MCF 10A (cell line): ENCODE measurements around the gene HVCN1. TPM values are rescaled to one million over a fixed set of nuclear protein-coding genes. Genes with fewer than 3 reads are reported as not detected.

Source experiments
- BruUV-seq: library from RNA; stranded (reverse); fragments of 400-500 nt; replicated peaks from 2 replicates; lab custom pipeline; 2021; lab: Mats Ljungman, UMichigan
- CTCF ChIA-PET: fragments of 300-600 bp; sonication (Branson Sonifier 250); formaldehyde crosslinking; extraction: SDS; loops from one replicate; lab custom pipeline; 2021; ENCODE audit warnings: antibody characterized with exemption, inconsistent platforms; lab: Yijun Ruan, JAX
- POLR2A ChIA-PET: fragments of 300-600, 350-650 bp; sonication (Branson Sonifier 250); formaldehyde crosslinking; extraction: SDS; loops from one replicate; lab custom pipeline; 2020; ENCODE audit warnings: antibody characterized with exemption, inconsistent platforms; lab: Yijun Ruan, JAX
- DNase-seq: peaks from one replicate; pipeline ENCODE4 v3.0.0-alpha.2; 2018; ENCODE audit not compliant: unreplicated experiment
- H3K27ac Mint-ChIP-seq: one replicate; pipeline ENCODE4 v1.8.0; 2022; ENCODE audit warnings: mild to moderate bottlenecking, low read depth, mixed read lengths; ENCODE audit not compliant: unreplicated experiment
- H3K27me3 Mint-ChIP-seq: one replicate; pipeline ENCODE4 v1.8.0; 2022; ENCODE audit warnings: mixed read lengths; ENCODE audit not compliant: insufficient read depth, unreplicated experiment
- H3K36me3 Mint-ChIP-seq: one replicate; pipeline ENCODE4 v1.8.0; 2022; ENCODE audit warnings: mild to moderate bottlenecking, moderate library complexity, mixed read lengths; ENCODE audit not compliant: insufficient read depth, unreplicated experiment
- H3K4me1 Mint-ChIP-seq: one replicate; pipeline ENCODE4 v1.8.0; 2022; ENCODE audit warnings: mixed read lengths; ENCODE audit not compliant: insufficient read depth, unreplicated experiment
- H3K4me3 Mint-ChIP-seq: one replicate; pipeline ENCODE4 v1.8.0; 2022; ENCODE audit warnings: mild to moderate bottlenecking, moderate library complexity, mixed read lengths; ENCODE audit not compliant: unreplicated experiment
- H3K9me3 Mint-ChIP-seq: one replicate; pipeline ENCODE4 v1.8.0; 2022; ENCODE audit warnings: mixed read lengths; ENCODE audit not compliant: unreplicated experiment
- CTCF ChIP-seq: fragments of 200-600 bp; IDR thresholded peaks from one replicate; pipeline ENCODE4 v1.8.0; 2022; ENCODE audit warnings: antibody characterized with exemption, mild to moderate bottlenecking; ENCODE audit not compliant: unreplicated experiment
- intact Hi-C: fragments of 100-400 bp; cut with micrococcal nuclease; formaldehyde crosslinking; loops from 2 replicates; pipeline ENCODE4 v1.14.1; 2022
- total RNA-seq: library from RNA; stranded (reverse); gene quantifications from 2 replicates; pipeline ENCODE4 v1.2.3, GENCODE V29; 2022

The HVCN1 gene
- total RNA-seq, 1 experiment from 2014 or later, result not detected

GRCh38 chr12:110616471-110617115, 72.3 kb downstream of the HVCN1 start:
- Mint-ChIP-seq H3K4me1 (no peaks in the 10 kb centered on the region), H3K4me3 (no peak overlapping the region), H3K9me3 (no peaks in the 10 kb centered on the region), H3K36me3 (peaks cover 22% of the 10 kb centered on the region), H3K27ac (no peak overlapping the region), H3K27me3 (no peaks in the 10 kb centered on the region)
- ChIA-PET POLR2A (no interaction called here), CTCF (interaction anchor here (0.6 to 1.2 kb wide), 4 partner anchors 15 to 141 kb away, joined by 3 to 7 read pairs (median 4); no protein-coding TSS in a partner anchor)
- TF ChIP-seq CTCF, result no peak
- BruUV-seq, result no TSS peak
- DNase-seq, result no peak
- intact Hi-C loops, result no loop called here

- Mint-ChIP-seq H3K4me3 (peak overlapping the region; percentile 78), H3K27ac (no peak overlapping the region), H3K36me3 (peaks cover 22% of the 10 kb centered on the region), H3K4me1 (no peaks in the 10 kb centered on the region), H3K27me3 (no peaks in the 10 kb centered on the region), H3K9me3 (no peaks in the 10 kb centered on the region)
- DNase-seq, result no peak
- no peak for TF ChIP-seq CTCF
- ChIA-PET CTCF (interaction anchor here (0.6 to 1.3 kb wide), 3 partner anchors 12 to 64 kb away, joined by 3 to 7 read pairs (median 4); no protein-coding TSS in a partner anchor), POLR2A (interaction anchor here (0.6 to 2.1 kb wide), 7 partner anchors 36 to 273 kb away, joined by 3 to 17 read pairs (median 6); partner anchors contain the start of genes ARPC3, FAM216A, GPN3 and RAD9B)
- BruUV-seq, result no TSS peak
- intact Hi-C loops, result no loop called here
Observed at GRCh38 chr12:110615171-110615570, 73.7 kb downstream of the HVCN1 start.

- peak within 1 kb of the TSS; percentile 78 for H3K4me3 Mint-ChIP-seq
- TSS peak; percentile 63 for BruUV-seq
- no peaks in the 10 kb centered on the region for H3K4me1 Mint-ChIP-seq
- H3K36me3 Mint-ChIP-seq, result peaks cover 15% of the 10 kb centered on the region
- intact Hi-C loops, result loop anchor here (1.0 kb wide), 1 partner anchor 212 kb away; no protein-coding TSS in a partner anchor
- ChIA-PET CTCF (interaction anchor here (0.6 to 3.5 kb wide), 10 partner anchors 10 to 701 kb away, joined by 3 to 24 read pairs (median 5); partner anchors contain the start of genes ARPC3, FAM216A and GPN3), POLR2A (interaction anchor here (0.6 to 2.1 kb wide), 20 partner anchors 9 to 363 kb away, joined by 3 to 17 read pairs (median 4); partner anchors contain the start of genes ARPC3, FAM216A, GPN3 and RAD9B)
- H3K27ac Mint-ChIP-seq, result peak within 1 kb of the TSS; percentile 66
- peak; percentile 92 for DNase-seq
- no peaks in the 10 kb centered on the region for H3K9me3 Mint-ChIP-seq
- no peak for TF ChIP-seq CTCF
- no peaks in the 10 kb centered on the region for H3K27me3 Mint-ChIP-seq
Observed at GRCh38 chr12:110613771-110614684, 74.9 kb downstream of the HVCN1 start, which contains the start of gene TCTN1. TCTN1 (plus strand) TSS chr12:110614129; CDS start chr12:110614183, 54 bp downstream.
